HUES6 (cell line): ENCODE results near the gene NR5A2.

Experiments
- H3K27ac ChIP-seq: 2 replicates; pipeline ENCODE4 v1.7.0; 2013; ENCODE audit warnings: low read depth, mild to moderate bottlenecking, low read length, inconsistent platforms
- H3K27me3 ChIP-seq: 2 replicates; pipeline ENCODE4 v1.6.1; 2013; ENCODE audit warnings: low read length; ENCODE audit not compliant: control insufficient read depth, insufficient read depth
- H3K36me3 ChIP-seq: 2 replicates; pipeline ENCODE4 v1.6.1; 2013; ENCODE audit warnings: low read length; ENCODE audit not compliant: control insufficient read depth, insufficient read depth
- H3K4me1 ChIP-seq: 2 replicates; pipeline ENCODE4 v1.6.1; 2013; ENCODE audit warnings: low read length; ENCODE audit not compliant: control insufficient read depth, insufficient read depth
- H3K4me3 ChIP-seq: 2 replicates; pipeline ENCODE4 v1.5.1; 2013; ENCODE audit warnings: low read depth, low read length
- H3K9ac ChIP-seq: one replicate; pipeline ENCODE4 v1.6.1; 2013; ENCODE audit warnings: mild to moderate bottlenecking, low read length
- H3K9me3 ChIP-seq: 2 replicates; pipeline ENCODE4 v1.6.1; 2013; ENCODE audit warnings: low read depth, low read length; ENCODE audit not compliant: control insufficient read depth, insufficient read depth

The NR5A2 gene

GRCh38 chr1:200206761-200207160 lies 179.3 kb downstream of the NR5A2 start:
- H3K4me1 ChIP-seq = no peaks in the 10 kb centered on the region
- H3K9ac ChIP-seq = no peak overlapping the region
- no peaks in the 10 kb centered on the region for H3K27me3 ChIP-seq
- no peaks in the 10 kb centered on the region for H3K9me3 ChIP-seq
- H3K4me3 ChIP-seq = no peak overlapping the region
- no peaks in the 10 kb centered on the region for H3K36me3 ChIP-seq
- no peak overlapping the region for H3K27ac ChIP-seq

GRCh38 chr1:200207711-200208126 lies 180.2 kb downstream of the NR5A2 start:
- no peaks in the 10 kb centered on the region for H3K27me3 ChIP-seq
- H3K9ac ChIP-seq = no peak overlapping the region
- no peaks in the 10 kb centered on the region for H3K4me1 ChIP-seq
- no peak overlapping the region for H3K4me3 ChIP-seq
- H3K36me3 ChIP-seq = no peaks in the 10 kb centered on the region
- H3K27ac ChIP-seq = no peak overlapping the region
- no peaks in the 10 kb centered on the region for H3K9me3 ChIP-seq

- H3K9me3 ChIP-seq = peaks cover 9% of the 10 kb centered on the region; the same call in 1 of the 2 replicates
Measured at GRCh38 chr1:200211157-200211556, 183.6 kb downstream of the NR5A2 start.

GRCh38 chr1:200213392-200213791 lies 185.9 kb downstream of the NR5A2 start:
- peaks cover 9% of the 10 kb centered on the region; the same call in 1 of the 2 replicates for H3K9me3 ChIP-seq
- H3K4me3 ChIP-seq = no peak overlapping the region
- no peak overlapping the region for H3K27ac ChIP-seq
- H3K36me3 ChIP-seq = no peaks in the 10 kb centered on the region
- H3K4me1 ChIP-seq = no peaks in the 10 kb centered on the region
- no peak overlapping the region for H3K9ac ChIP-seq
- H3K27me3 ChIP-seq = no peaks in the 10 kb centered on the region

More at GRCh38 chr1:200211157-200211556, 183.6 kb downstream of the NR5A2 start:
- Histone ChIP-seq H3K4me3 (no peak overlapping the region), H3K4me1 (no peaks in the 10 kb centered on the region), H3K27me3 (no peaks in the 10 kb centered on the region), H3K36me3 (no peaks in the 10 kb centered on the region), H3K27ac (no peak overlapping the region), H3K9ac (no peak overlapping the region)

- no peaks in the 10 kb centered on the region for H3K36me3 ChIP-seq
- H3K9me3 ChIP-seq = peaks cover 9% of the 10 kb centered on the region; the same call in 1 of the 2 replicates
- no peak overlapping the region for H3K4me3 ChIP-seq
- no peaks in the 10 kb centered on the region for H3K4me1 ChIP-seq
- H3K27me3 ChIP-seq = no peaks in the 10 kb centered on the region
- H3K9ac ChIP-seq = no peak overlapping the region
- H3K27ac ChIP-seq = no peak overlapping the region
Measured at GRCh38 chr1:200213921-200214320, 186.4 kb downstream of the NR5A2 start.

- Histone ChIP-seq H3K36me3 (no peaks in the 10 kb centered on the region), H3K27me3 (no peaks in the 10 kb centered on the region), H3K4me1 (no peaks in the 10 kb centered on the region), H3K27ac (no peak overlapping the region), H3K4me3 (no peak overlapping the region), H3K9ac (no peak overlapping the region), H3K9me3 (peaks cover 9% of the 10 kb centered on the region; the same call in 1 of the 2 replicates)
Measured at GRCh38 chr1:200215350-200215749, 187.8 kb downstream of the NR5A2 start.

- Histone ChIP-seq H3K27me3 (no peaks in the 10 kb centered on the region), H3K4me3 (no peak overlapping the region), H3K9ac (no peak overlapping the region), H3K9me3 (peaks cover 9% of the 10 kb centered on the region; the same call in 1 of the 2 replicates), H3K4me1 (no peaks in the 10 kb centered on the region), H3K27ac (no peak overlapping the region), H3K36me3 (no peaks in the 10 kb centered on the region)
Measured at GRCh38 chr1:200217703-200218102, 190.2 kb downstream of the NR5A2 start.

- Histone ChIP-seq H3K27ac (no peak overlapping the region), H3K36me3 (no peaks in the 10 kb centered on the region), H3K4me1 (peaks cover 9% of the 10 kb centered on the region), H3K9ac (no peak overlapping the region), H3K27me3 (no peaks in the 10 kb centered on the region), H3K4me3 (no peak overlapping the region), H3K9me3 (no peaks in the 10 kb centered on the region)
Measured at GRCh38 chr1:200221614-200222282, 194.2 kb downstream of the NR5A2 start.

GRCh38 chr1:200223207-200223606 lies 195.7 kb downstream of the NR5A2 start:
- no peaks in the 10 kb centered on the region for H3K27me3 ChIP-seq
- peaks cover 19% of the 10 kb centered on the region for H3K4me1 ChIP-seq
- no peaks in the 10 kb centered on the region for H3K9me3 ChIP-seq
- no peak overlapping the region for H3K4me3 ChIP-seq
- H3K27ac ChIP-seq = no peak overlapping the region
- no peaks in the 10 kb centered on the region for H3K36me3 ChIP-seq
- no peak overlapping the region for H3K9ac ChIP-seq

GRCh38 chr1:200223613-200224012 lies 196.1 kb downstream of the NR5A2 start:
- Histone ChIP-seq H3K9me3 (no peaks in the 10 kb centered on the region), H3K36me3 (no peaks in the 10 kb centered on the region), H3K9ac (no peak overlapping the region), H3K27ac (no peak overlapping the region), H3K4me1 (peaks cover 21% of the 10 kb centered on the region), H3K4me3 (no peak overlapping the region), H3K27me3 (no peaks in the 10 kb centered on the region)

GRCh38 chr1:200224315-200224714 lies 196.8 kb downstream of the NR5A2 start:
- no peak overlapping the region for H3K9ac ChIP-seq
- H3K36me3 ChIP-seq = no peaks in the 10 kb centered on the region
- H3K4me3 ChIP-seq = no peak overlapping the region
- peaks cover 28% of the 10 kb centered on the region for H3K4me1 ChIP-seq
- no peaks in the 10 kb centered on the region for H3K9me3 ChIP-seq
- H3K27me3 ChIP-seq = no peaks in the 10 kb centered on the region
- H3K27ac ChIP-seq = no peak overlapping the region
